Endothelial cell of umbilical vein (primary cell): ENCODE measurements around the gene PKNOX2. TPM values are rescaled to one million over a fixed set of nuclear protein-coding genes. Genes with fewer than 3 reads are reported as not detected.
A peak's percentile ranks its signal among the peaks of the same experiment; 100 is the strongest.

Source experiments
- BruUV-seq: library from RNA; stranded (reverse); fragments of 400-500 nt; replicated peaks from 2 replicates; lab custom pipeline; 2021; lab: Mats Ljungman, UMichigan
- CTCF ChIA-PET: fragments of 300-600, 350-600 bp; sonication (Branson Sonifier 250); formaldehyde crosslinking; loops from one replicate; lab custom pipeline; 2021; ENCODE audit warnings: antibody characterized with exemption, inconsistent platforms; lab: Charles Lee
- POLR2A ChIA-PET: fragments of 300-600, 350-600 bp; sonication (Branson Sonifier 250); formaldehyde crosslinking; loops from one replicate; lab custom pipeline; 2021; ENCODE audit warnings: antibody characterized with exemption, inconsistent platforms; lab: Charles Lee
- DNase-seq: peaks from one replicate; pipeline ENCODE4 v3.0.0-alpha.2; 2011; ENCODE audit warnings: low read depth, low spot score
- FAIRE-seq: peaks from 2 replicates; lab custom pipeline; 2011; peaks lifted over from hg19 to GRCh38; lab: Jason Lieb, UNC
- H2AFZ ChIP-seq: 2 replicates; pipeline ENCODE4 v1.6.0; 2012; ENCODE audit warnings: low read depth, low read length, control low read depth, inconsistent platforms
- H3K27ac ChIP-seq: 2 replicates; pipeline ENCODE4 v1.5.1; 2011; ENCODE audit warnings: low read depth, mild to moderate bottlenecking, control low read depth, low read length, moderate library complexity; ENCODE audit not compliant: insufficient read depth
- H3K27me3 ChIP-seq, 2 experiments: 2 replicates each; pipeline versions ENCODE4 v1.6.0 to v1.6.1; 2011; ENCODE audit warnings: low read length in 2 of 2, mixed read lengths in 1 of 2; ENCODE audit not compliant: control insufficient read depth in 2 of 2, insufficient read depth in 2 of 2
- H3K36me3 ChIP-seq, 2 experiments: 2 replicates in 1 of 2; 3 replicates in 1 of 2; pipeline ENCODE4 v1.5.1; 2011; ENCODE audit warnings: low read length in 2 of 2, mild to moderate bottlenecking in 1 of 2, moderate library complexity in 1 of 2; ENCODE audit not compliant: control insufficient read depth in 2 of 2, insufficient read depth in 2 of 2; ENCODE audit errors: extremely low read depth in 1 of 2
- H3K4me1 ChIP-seq: 3 replicates; pipeline ENCODE4 v1.5.1; 2011; ENCODE audit warnings: mild to moderate bottlenecking, low read length; ENCODE audit not compliant: control insufficient read depth, insufficient read depth; ENCODE audit errors: extremely low read depth
- H3K4me2 ChIP-seq: 2 replicates; pipeline ENCODE4 v1.6.1; 2011; ENCODE audit warnings: low read length, control low read depth, mixed read lengths; ENCODE audit not compliant: insufficient read depth
- H3K4me3 ChIP-seq, 3 experiments: fragments of 200-600 bp in 1 of 3; sonication (generic), shearing (Covaris generic) in 1 of 3; replicated peaks in 1 of 3; 2 replicates each; pipeline ENCODE4 v1.5.1; 2011 to 2016; ENCODE audit warnings: control low read depth in 3 of 3, low read length in 3 of 3, mild to moderate bottlenecking in 2 of 3, inconsistent platforms in 1 of 3, low read depth in 1 of 3, moderate library complexity in 1 of 3; ENCODE audit not compliant: insufficient read depth in 1 of 3
- H3K79me2 ChIP-seq: 2 replicates; pipeline ENCODE4 v1.6.0; 2012; ENCODE audit warnings: low read length, inconsistent platforms; ENCODE audit not compliant: control insufficient read depth, insufficient read depth
- H3K9ac ChIP-seq: replicated peaks from 2 replicates; pipeline ENCODE3; 2011; ENCODE audit warnings: low read length, control low read depth; ENCODE audit not compliant: insufficient read depth; ENCODE audit errors: extremely low read depth
- H3K9me1 ChIP-seq: replicated peaks from 3 replicates; pipeline ENCODE4 v1.6.0; 2011; ENCODE audit warnings: mild to moderate bottlenecking, low read length; ENCODE audit not compliant: control insufficient read depth, insufficient read depth; ENCODE audit errors: extremely low read depth
- H3K9me3 ChIP-seq: replicated peaks from 2 replicates; pipeline ENCODE4 v1.5.1; 2012; ENCODE audit warnings: low read length, inconsistent platforms; ENCODE audit not compliant: control insufficient read depth, insufficient read depth
- H4K20me1 ChIP-seq: replicated peaks from 2 replicates; pipeline ENCODE3; 2011; ENCODE audit warnings: mild to moderate bottlenecking, low read length; ENCODE audit not compliant: control insufficient read depth, insufficient read depth; ENCODE audit errors: extremely low read depth
- EZH2 ChIP-seq: IDR thresholded peaks from 2 replicates; pipeline ENCODE4 v1.6.1; 2012; ENCODE audit warnings: borderline replicate concordance, low read depth, mild to moderate bottlenecking, moderate library complexity, low read length, inconsistent platforms; ENCODE audit not compliant: severe bottlenecking
- FOS ChIP-seq: IDR thresholded peaks from 2 replicates; pipeline ENCODE4 v1.6.1; 2011; ENCODE audit warnings: mild to moderate bottlenecking, low read length, moderate library complexity, borderline replicate concordance; ENCODE audit not compliant: insufficient read depth
- GATA2 ChIP-seq: IDR thresholded peaks from 2 replicates; pipeline ENCODE4 v1.7.0; 2011; ENCODE audit warnings: low read depth, mild to moderate bottlenecking, moderate library complexity, mixed read lengths, low read length; ENCODE audit not compliant: insufficient read length, insufficient read depth
- JUN ChIP-seq: IDR thresholded peaks from 2 replicates; pipeline ENCODE4 v1.6.1; 2011; ENCODE audit warnings: borderline replicate concordance, low read depth; ENCODE audit not compliant: insufficient read length, insufficient read depth
- MYC ChIP-seq: IDR thresholded peaks from one replicate; pipeline ENCODE4 v1.6.1; 2011; ENCODE audit warnings: mild to moderate bottlenecking, low read depth, low read length
- POLR2A ChIP-seq: IDR thresholded peaks from 2 replicates; pipeline ENCODE4 v1.6.1; 2012; ENCODE audit warnings: low read depth, mild to moderate bottlenecking, control low read depth, low read length
- POLR2AphosphoS5 ChIP-seq: IDR thresholded peaks from 2 replicates; pipeline ENCODE4 v1.6.1; 2012; ENCODE audit warnings: low read depth, mild to moderate bottlenecking, control low read depth, low read length, moderate library complexity; ENCODE audit not compliant: insufficient read depth
- dilution Hi-C: fragments of 300-500 bp; cut with MboI; formaldehyde crosslinking; loops from one replicate; pipeline ENCODE4 v1.15.0; 2019; ENCODE audit warnings: low sequenced_read_pairs; ENCODE audit not compliant: extremely low pct_ligation_motif_present
- intact Hi-C: fragments of 100-400 bp; cut with micrococcal nuclease; formaldehyde crosslinking; loops from one replicate; pipeline ENCODE4 v1.10.0; 2022
- polyA plus RNA-seq, 4 experiments: library from polyadenylated mRNA; depleted of rRNA in 3 of 4; stranded (reverse) in 3 of 4; unstranded in 1 of 4; fragments of >200 nt; gene quantifications; 2 replicates each; pipeline versions ENCODE4 v1.2.1 to v1.2.3, GENCODE V29; 2011 to 2012; ENCODE audit warnings: missing spikeins in 1 of 4
- total RNA-seq: library from RNA; stranded (reverse); gene quantifications from 2 replicates; pipeline ENCODE4 v1.2.3, GENCODE V29; 2021
- TF ChIP-seq, protein P1 (sequence below): IDR thresholded peaks from 2 replicates; pipeline ENCODE4 v1.6.1; 2011; ENCODE audit not compliant: insufficient read depth, insufficient read length
- TF ChIP-seq, protein P2 (sequence below), 2 donors: IDR thresholded peaks; 1 replicate in 1 of 2; 2 replicates in 1 of 2; pipeline ENCODE4 v1.5.1; 2011; ENCODE audit warnings: low read length in 2 of 2, mild to moderate bottlenecking in 2 of 2, moderate library complexity in 2 of 2, control low read depth in 1 of 2, inconsistent platforms in 1 of 2, low read depth in 1 of 2; ENCODE audit not compliant: insufficient read depth in 1 of 2; ENCODE audit errors: extremely low read depth in 1 of 2

Gene PKNOX2
- total and polyA plus RNA-seq, 2 donors (not counting 3 experiments of a cell fraction or from before 2014, with no cell fraction given): 0.11 to 0.91 TPM

DNA sequence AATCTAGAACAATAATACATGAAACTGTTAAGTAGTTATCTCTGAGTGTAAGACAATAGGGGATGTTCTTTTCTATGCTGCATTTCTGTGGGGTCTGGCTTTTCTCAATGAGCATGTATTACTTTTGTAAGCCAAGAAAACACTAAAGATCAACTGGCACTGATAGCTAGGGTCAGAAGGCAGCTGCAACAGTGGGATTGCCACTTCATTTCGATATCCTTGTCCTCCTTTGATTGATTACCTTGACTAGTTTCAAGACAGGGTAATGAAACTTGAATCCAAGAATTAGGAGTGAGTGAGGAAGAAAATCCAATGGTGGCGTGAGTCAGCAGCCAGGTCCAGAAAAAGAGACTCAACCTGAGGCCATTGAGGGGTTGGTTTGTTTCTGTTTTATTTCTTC lies 285.0 kb downstream of the PKNOX2 start:
- H2AFZ ChIP-seq: no peak overlapping the region
- no peak overlapping the region for H3K4me3 ChIP-seq
- no peak overlapping the region for H3K4me2 ChIP-seq
- TF ChIP-seq MYC (no peak), POLR2A (no peak)
- no peaks in the 10 kb centered on the region for H3K27me3 ChIP-seq
- H3K9me3 ChIP-seq: no peaks in the 10 kb centered on the region
- H3K79me2 ChIP-seq: no peaks in the 10 kb centered on the region
- dilution Hi-C loops: no loop called here
- no peaks in the 10 kb centered on the region for H3K9me1 ChIP-seq
- ChIA-PET CTCF (no interaction called here), POLR2A (no interaction called here)
- no TSS peak for BruUV-seq
- no peaks in the 10 kb centered on the region for H4K20me1 ChIP-seq
- no peak for DNase-seq
- H3K4me1 ChIP-seq: peaks cover 7% of the 10 kb centered on the region
- no peak overlapping the region for H3K27ac ChIP-seq
- no peak for FAIRE-seq
- intact Hi-C loops: no loop called here
- H3K36me3 ChIP-seq: no peaks in the 10 kb centered on the region
- H3K9ac ChIP-seq: no peak overlapping the region

DNA sequence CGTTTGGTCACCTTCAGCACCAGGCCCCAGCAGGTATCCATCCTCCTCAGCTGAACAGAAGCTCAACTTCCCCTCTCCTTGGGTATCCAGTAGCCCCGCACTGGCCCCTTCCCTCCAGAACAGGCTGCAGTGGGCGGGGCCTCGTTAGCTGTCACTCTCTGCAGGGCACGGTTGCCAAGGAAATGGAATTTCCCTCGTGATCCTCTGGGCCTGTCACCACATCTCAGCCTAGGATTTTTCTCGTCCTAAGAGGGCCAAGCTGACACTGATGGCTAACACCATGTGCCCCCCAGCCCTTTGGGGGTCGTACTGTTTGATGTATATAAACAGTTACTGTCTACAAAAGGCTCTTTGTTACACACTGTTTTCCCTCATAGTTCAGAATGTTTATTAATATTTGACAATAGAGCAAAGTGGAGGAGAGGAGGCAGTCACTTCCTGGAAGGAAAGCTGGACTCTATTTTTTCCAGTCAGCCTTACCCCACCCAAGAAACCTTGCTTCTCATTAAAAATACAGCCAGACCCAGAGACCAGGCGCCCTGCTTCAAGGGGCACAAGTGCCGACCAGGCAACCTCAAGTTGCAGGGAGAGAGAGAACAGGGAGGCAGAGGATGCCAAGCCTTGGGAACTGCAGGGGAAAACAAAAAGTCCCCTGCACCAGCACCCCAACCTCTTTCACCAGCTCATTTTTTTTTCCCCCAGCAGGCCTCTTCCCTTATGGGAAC lies 287.0 kb downstream of the PKNOX2 start:
- peak overlapping the region; percentile 29 for H3K27ac ChIP-seq
- H2AFZ ChIP-seq: peak overlapping the region; percentile 71
- H3K27me3 ChIP-seq: no peaks in the 10 kb centered on the region
- CTCF ChIA-PET: interaction anchor here (0.7 to 2.7 kb wide), 5 partner anchors 11 to 22 kb away, joined by 3 to 13 read pairs (median 4); no protein-coding TSS in a partner anchor
- H3K9me1 ChIP-seq: no peaks in the 10 kb centered on the region
- H3K9ac ChIP-seq: peak overlapping the region; percentile 11
- no peak overlapping the region for H3K4me2 ChIP-seq
- H4K20me1 ChIP-seq: no peaks in the 10 kb centered on the region
- POLR2A ChIA-PET: no interaction called here
- no peaks in the 10 kb centered on the region for H3K79me2 ChIP-seq
- H3K9me3 ChIP-seq: no peaks in the 10 kb centered on the region
- peaks cover 7% of the 10 kb centered on the region for H3K4me1 ChIP-seq
- no peak for TF ChIP-seq MYC
- TF ChIP-seq EZH2: no peak
- TF ChIP-seq POLR2AphosphoS5: no peak
- TF ChIP-seq GATA2: no peak
- TF ChIP-seq, protein P1, sequence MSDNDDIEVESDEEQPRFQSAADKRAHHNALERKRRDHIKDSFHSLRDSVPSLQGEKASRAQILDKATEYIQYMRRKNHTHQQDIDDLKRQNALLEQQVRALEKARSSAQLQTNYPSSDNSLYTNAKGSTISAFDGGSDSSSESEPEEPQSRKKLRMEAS: no peak
- no peak for TF ChIP-seq POLR2A
- no peak for TF ChIP-seq JUN
- no peak for TF ChIP-seq FOS
- TF ChIP-seq, protein P2, sequence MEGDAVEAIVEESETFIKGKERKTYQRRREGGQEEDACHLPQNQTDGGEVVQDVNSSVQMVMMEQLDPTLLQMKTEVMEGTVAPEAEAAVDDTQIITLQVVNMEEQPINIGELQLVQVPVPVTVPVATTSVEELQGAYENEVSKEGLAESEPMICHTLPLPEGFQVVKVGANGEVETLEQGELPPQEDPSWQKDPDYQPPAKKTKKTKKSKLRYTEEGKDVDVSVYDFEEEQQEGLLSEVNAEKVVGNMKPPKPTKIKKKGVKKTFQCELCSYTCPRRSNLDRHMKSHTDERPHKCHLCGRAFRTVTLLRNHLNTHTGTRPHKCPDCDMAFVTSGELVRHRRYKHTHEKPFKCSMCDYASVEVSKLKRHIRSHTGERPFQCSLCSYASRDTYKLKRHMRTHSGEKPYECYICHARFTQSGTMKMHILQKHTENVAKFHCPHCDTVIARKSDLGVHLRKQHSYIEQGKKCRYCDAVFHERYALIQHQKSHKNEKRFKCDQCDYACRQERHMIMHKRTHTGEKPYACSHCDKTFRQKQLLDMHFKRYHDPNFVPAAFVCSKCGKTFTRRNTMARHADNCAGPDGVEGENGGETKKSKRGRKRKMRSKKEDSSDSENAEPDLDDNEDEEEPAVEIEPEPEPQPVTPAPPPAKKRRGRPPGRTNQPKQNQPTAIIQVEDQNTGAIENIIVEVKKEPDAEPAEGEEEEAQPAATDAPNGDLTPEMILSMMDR (IDR thresholded peaks at IDR 0.05; ENCODE audit: extremely low read depth in 1 of 2, insufficient read depth in 1 of 2, low read depth in 1 of 2, low read length in 2 of 2): no peak
- no TSS peak for BruUV-seq
- DNase-seq: peak; percentile 67
- intact Hi-C loops (no loop called here), dilution Hi-C loops (no loop called here)
- no peaks in the 10 kb centered on the region for H3K36me3 ChIP-seq
- no peak overlapping the region for H3K4me3 ChIP-seq
- no peak for FAIRE-seq
